HG03060 (cell line): ENCODE data around the gene B3GNT9.

Experiments used
- ATAC-seq: cut with Tn5 transposase; IDR thresholded peaks from one replicate; pipeline ENCODE4 v1.9.1; 2021; ENCODE audit warnings: low read depth, moderate number of reproducible peaks; ENCODE audit not compliant: unreplicated experiment

Gene B3GNT9

GRCh38 chr16:67116388-67117311 is 34.1 kb downstream of the B3GNT9 start:
- no peak for ATAC-seq

GRCh38 chr16:67115639-67116038 is 35.2 kb downstream of the B3GNT9 start:
- ATAC-seq, result no peak

GRCh38 chr16:67114793-67115192 is 36.0 kb downstream of the B3GNT9 start:
- no peak for ATAC-seq

- ATAC-seq, result no peak
These were observed 38.0 kb downstream of the B3GNT9 start for GRCh38 chr16:67112591-67113399.

- no peak for ATAC-seq
These were observed 38.8 kb downstream of the B3GNT9 start for GRCh38 chr16:67111951-67112444.

- ATAC-seq, result peak; percentile 55
These were observed 41.2 kb downstream of the B3GNT9 start, which contains the start of gene PHAF1 for GRCh38 chr16:67109407-67110135. Gene PHAF1, plus strand, starts transcription at chr16:67109941. Its CDS starts 235 bp downstream, at chr16:67110176.

GRCh38 chr16:67108931-67109406 is 41.8 kb downstream of the B3GNT9 start:
- no peak for ATAC-seq

GRCh38 chr16:67108489-67108888 is 42.3 kb downstream of the B3GNT9 start:
- ATAC-seq, result no peak

GRCh38 chr16:67105881-67106280 is 44.9 kb downstream of the B3GNT9 start:
- ATAC-seq, result no peak

- ATAC-seq, result no peak
These were observed 45.6 kb downstream of the B3GNT9 start for GRCh38 chr16:67105246-67105645.

- no peak for ATAC-seq
These were observed 46.0 kb downstream of the B3GNT9 start for GRCh38 chr16:67104845-67105244.

GRCh38 chr16:67104061-67104460 is 46.7 kb downstream of the B3GNT9 start:
- no peak for ATAC-seq

- no peak for ATAC-seq
These were observed 49.3 kb downstream of the B3GNT9 start for GRCh38 chr16:67101311-67102082.

GRCh38 chr16:67100569-67101310 is 50.1 kb downstream of the B3GNT9 start:
- no peak for ATAC-seq

- no peak for ATAC-seq
These were observed 52.2 kb downstream of the B3GNT9 start for GRCh38 chr16:67098599-67098998.
